ENCODE data around the gene GAK.

The GAK gene

GRCh38 chr4:845836-846251, 86.3 kb downstream of the GAK start:
- no peak for DNase-seq

GRCh38 chr4:845233-845835, 86.8 kb downstream of the GAK start:
- DNase-seq: no peak

GRCh38 chr4:844752-845232, 87.3 kb downstream of the GAK start:
- no peak for DNase-seq

- no peak for DNase-seq
Measured at GRCh38 chr4:839675-840443, 92.3 kb downstream of the GAK start.

GRCh38 chr4:837772-838171, 94.3 kb downstream of the GAK start:
- DNase-seq: no peak

- DNase-seq: no peak
Measured at GRCh38 chr4:836750-837301, 95.3 kb downstream of the GAK start.

- no peak for DNase-seq
Measured at GRCh38 chr4:836003-836511, 96.1 kb downstream of the GAK start.

- peak; percentile 69 for DNase-seq
Measured at GRCh38 chr4:835148-836002, 96.7 kb downstream of the GAK start.

GRCh38 chr4:834368-835147, 97.6 kb downstream of the GAK start:
- no peak for DNase-seq

- no peak for DNase-seq
Measured at GRCh38 chr4:833731-834367, 98.3 kb downstream of the GAK start.

- no peak for DNase-seq
Measured at GRCh38 chr4:833156-833555, 99.0 kb downstream of the GAK start.

- DNase-seq: no peak
Measured at GRCh38 chr4:832536-832935, 99.6 kb downstream of the GAK start.

- DNase-seq: no peak
Measured at GRCh38 chr4:832108-832507, 100.0 kb downstream of the GAK start.

GRCh38 chr4:831483-831805, 100.7 kb downstream of the GAK start:
- DNase-seq: no peak

GRCh38 chr4:830601-831482, 101.3 kb downstream of the GAK start:
- no peak for DNase-seq

GRCh38 chr4:829761-830600, 102.1 kb downstream of the GAK start:
- peak; percentile 7 for DNase-seq

- DNase-seq: no peak
Measured at GRCh38 chr4:829291-829690, 102.8 kb downstream of the GAK start.

- DNase-seq: no peak
Measured at GRCh38 chr4:828641-829271, 103.4 kb downstream of the GAK start.

All from NCI-H69 (cell line).